ENCODE results near the gene KRTAP4-7.
"Not testable (repeated sequence)": the region's sequence is repeated elsewhere in the genome, so short reads cannot be mapped to it uniquely, and the experiment has no call there.

Gene KRTAP4-7

DNA sequence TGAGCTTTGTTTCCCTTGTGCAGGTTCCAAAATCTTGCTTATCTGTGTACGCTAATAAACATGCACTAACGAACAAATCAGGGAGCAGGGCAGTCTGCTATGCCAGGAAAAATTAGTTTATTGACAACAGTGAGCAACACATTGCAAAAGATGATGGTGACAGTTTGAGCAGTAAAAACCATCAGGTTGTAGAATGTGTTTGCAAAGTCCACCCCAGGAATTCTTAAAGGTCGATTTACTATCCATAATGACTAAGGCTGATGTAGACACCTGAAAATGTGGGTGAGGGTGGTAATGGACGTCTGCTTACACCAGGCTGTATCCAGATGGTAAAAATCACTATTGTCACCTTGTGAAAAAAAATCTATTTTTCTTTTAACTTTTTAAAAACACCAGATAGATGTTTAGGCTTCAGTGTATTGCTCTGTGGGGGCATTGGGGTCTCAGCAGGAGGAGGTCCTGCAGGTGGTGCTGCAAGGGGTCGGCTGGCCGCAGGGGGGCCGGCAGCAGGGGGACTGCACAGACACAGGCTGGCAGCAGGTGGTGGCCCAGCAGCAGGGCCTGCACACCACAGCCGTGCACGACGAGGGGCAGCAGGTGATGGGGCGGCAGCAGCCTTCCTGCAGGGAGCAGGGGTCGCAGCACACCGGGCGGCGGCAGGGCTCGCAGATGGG lies 18.8 kb upstream of the KRTAP4-7 start:
- DNase-seq, result not testable (repeated sequence)

DNA sequence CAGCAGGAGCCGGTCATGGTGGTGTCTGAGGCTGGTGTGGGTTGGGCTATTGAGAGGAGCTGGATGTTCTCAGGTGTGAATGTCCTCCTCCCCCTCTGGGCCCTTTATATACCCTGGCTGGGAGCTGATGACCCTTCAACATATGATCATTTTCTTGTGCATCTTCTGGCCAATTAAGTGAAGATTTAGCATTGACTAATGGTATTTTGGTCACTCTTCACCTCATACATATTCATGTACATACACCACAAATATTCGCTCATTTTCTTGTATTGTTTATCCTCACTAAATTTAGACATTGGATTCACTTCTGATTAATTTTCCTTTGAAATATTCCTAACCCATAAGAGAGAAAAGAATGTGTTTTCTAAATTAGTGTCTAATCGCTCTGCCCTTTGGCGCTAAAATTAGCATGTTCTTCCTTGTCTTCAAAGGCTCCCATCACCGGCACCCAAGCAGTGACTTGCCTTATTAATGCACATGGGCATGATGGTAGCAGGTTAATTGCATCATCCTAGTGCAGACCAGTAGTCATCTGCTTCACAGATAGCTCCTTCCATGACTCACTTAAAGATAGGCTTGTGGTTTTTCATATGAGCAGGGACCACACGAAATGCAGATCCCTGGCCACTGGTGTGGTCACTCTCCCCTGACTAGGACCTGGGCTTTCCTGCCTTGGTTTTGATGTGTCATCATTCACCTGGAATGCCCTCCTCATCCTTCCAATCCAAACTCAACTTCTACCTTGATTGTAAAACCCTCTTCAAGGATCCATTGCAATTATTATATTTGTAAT lies 17.9 kb upstream of the KRTAP4-7 start, which contains the start of gene KRTAP2-4:
Gene KRTAP2-4, minus strand, starts transcription at position 51 of the 796 bp plus-strand sequence. Its CDS starts 34 bp downstream, at position 17.
- no peak for DNase-seq

DNA sequence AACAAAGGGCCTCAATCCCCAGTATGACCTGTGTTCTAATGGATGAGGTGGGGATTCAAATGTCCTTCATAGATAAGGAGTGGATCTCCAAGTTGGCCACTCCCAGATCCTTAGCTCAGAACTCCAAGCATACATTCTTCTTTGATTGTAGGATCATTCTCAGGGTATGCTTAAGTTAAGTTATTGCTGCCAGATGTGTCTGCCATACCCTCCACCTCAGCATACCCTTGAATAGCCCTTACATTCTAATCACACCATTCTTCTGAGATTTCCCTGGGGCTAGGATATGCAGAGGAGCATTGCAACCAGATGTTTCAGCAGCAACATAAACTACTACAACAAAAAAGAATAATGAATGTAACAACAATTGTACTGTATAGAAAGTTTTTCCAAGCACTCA lies 16.7 kb upstream of the KRTAP4-7 start:
- DNase-seq, result no peak

DNA sequence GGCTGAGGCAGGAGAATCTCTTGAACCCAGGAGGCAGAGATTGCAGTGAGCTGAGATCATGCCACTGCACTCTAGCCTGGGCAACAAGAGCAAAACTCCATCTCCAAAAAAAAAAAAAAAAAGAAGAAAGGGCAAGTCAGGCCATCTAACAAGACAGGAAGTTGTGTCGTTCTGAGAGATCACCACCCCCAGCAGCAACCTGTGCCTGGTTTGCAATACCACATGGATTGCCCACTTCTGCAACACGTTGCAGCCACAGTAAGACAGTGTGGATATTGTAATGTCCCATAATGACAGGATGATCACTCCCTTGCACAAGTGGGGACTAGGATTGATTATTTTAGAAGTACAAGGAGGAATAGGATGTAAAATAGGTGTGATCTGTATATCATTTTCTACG lies 14.9 kb upstream of the KRTAP4-7 start:
- no peak for DNase-seq

DNA sequence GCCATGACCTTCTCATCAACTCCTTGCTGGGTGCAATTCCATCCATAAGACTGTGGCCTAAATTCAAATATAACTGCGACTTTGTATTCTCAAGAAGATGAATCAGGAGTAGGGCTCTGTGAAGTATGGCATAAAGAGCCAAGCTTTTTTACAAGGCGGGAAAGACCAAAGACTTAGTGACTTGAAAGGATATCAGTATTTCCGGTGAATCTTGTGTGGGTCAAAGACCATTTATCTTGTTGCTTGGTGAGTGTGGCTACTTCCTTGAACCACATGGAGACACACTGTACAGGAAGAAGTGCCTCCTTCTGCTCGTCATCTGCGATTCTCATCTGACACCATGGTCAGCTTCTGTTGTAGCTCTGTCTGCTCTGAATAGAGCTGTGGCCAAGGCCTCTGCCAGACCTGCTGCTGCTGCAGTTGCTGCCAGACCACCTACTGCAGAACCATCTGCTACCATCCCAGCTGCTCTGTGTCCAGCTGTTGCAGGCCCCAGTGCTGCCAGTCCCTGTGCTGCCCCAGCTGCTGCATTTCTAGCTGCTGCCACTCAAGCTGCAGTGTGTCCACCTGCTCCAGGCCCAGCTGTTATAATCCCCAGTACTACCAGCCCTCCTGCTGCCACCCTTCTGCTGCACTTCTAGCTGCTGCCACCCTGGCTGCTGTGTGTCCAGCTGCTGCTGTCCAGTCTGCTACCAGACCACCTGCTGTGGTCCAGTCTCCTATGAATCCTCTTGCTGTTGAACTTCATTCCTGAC lies 12.2 kb upstream of the KRTAP4-7 start:
- DNase-seq, result no peak

DNA sequence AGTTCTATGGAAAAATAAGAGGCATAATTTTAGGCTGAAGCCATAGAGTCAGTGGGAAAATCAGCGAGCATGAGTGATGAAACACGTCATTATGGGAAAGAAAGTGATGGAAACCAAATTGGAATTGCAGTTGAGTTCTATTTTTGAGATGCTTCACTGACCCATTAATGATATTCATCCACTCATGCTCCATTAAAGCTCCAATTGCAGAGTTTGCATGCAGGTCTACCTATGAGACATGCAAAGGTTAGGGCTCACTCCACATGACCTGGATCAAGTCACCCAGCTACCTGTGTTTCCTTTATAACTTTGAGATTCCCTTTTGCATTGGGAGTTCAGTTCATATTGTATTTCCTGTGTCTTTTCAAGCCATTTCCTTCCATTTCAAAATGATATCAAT lies 10.3 kb upstream of the KRTAP4-7 start:
- no peak for DNase-seq

DNA sequence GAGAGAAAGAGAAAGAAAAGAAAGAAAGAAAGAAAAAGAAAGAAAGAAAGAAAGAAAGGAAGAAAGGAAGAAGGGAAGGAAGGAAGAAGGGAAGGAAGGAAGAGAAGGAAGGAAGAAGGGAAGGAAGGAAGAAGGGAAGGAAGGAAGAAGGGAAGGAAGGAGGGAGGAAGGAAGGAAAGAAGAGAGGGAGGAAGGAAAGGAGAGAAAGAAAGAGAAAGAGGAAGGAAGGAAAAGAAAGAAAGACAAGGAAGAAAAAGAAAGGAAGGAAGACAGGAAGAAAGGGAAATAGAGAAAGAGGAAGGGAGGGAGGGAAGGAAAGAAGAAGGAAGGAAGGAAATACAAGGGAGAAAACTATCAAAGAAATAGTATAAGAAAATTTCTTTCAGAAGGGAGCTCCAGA lies 7.2 kb upstream of the KRTAP4-7 start:
- no peak for DNase-seq

DNA sequence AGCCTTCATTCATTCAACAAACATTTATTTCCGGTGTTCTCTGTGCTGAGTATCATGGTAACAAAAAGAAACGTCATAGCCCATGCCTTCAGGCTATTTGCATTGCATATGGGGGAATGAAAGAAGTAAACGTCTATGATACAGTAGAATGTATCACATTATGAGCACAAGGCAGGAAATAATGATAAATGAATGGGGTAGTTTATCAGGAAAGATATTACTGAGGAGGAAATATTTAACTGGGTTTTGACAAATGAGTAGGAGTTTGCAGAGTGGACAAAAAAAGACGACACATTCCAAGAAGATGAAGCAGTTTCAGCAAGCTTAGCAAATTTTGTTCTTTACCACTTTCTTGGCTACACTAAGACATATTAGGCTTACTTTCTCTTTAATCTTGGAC lies 1.3 kb upstream of the KRTAP4-7 start:
- no peak for DNase-seq

DNA sequence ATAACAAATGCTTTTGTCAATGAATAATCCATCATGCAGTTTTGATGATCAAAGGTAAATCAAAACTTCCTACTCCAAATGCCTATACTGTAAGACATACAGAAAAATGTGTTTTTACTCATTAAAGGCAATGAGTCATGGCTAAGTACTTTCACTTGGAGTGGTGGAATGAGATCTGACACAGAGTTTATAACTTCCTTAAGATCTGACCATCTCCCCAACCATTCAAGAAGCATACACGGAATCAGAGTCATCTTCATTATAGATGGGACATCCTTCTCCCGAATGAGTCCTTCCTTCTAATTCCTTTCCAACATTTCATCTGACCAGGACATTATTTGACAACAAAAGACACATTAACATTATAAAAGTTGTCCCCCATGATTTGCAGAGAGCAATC lies 523 bp upstream of the KRTAP4-7 start:
- DNase-seq, result not testable (repeated sequence)

DNA sequence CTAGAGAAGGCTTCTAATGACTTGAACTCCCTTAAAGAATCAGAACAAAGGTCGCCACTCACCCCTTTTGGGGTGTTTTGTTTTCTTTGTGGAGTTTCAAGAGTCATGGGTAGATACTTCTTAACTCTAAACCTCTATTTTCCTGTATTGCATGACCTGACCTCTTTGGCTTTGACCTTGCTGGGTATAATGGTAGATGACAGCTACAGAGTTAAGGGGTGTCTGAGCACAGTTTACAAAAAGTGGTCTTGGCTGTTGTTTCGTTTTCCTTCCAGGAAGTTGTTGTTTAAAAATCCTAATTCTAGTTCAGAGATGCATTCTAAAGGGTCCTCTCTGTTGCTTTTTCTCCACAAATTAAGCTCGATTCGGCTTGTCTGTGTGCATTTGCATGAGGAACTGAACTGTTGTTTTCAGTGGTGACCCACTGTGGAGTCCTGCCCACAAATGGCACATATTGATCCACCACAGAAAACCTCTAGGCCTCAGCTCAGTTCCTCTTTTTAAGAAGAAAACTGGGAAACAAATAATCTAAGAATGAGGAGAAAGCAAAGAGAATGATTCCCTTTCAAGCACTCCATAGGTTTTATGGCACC lies 4.9 kb downstream of the KRTAP4-7 start:
- DNase-seq, result not testable (repeated sequence)

DNA sequence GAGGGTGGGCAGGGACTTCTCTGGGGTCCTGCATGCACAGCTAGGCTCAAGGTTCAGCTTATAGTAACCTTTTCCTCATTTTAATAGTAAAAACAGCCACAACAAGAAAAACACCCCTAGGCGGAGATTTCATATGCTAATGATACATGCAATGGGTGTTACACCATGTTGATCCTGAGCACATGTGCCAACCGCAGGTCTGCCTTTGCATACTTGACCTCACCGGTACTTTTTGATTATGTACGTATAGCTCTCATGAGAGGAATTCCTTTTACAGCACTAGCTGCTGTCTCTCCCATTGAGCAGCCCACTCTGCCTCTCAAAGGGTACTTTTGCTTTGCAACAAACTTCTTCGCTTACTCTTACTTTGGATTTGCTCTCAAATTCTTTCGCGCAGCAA lies 12.1 kb downstream of the KRTAP4-7 start:
- no peak for DNase-seq

DNA sequence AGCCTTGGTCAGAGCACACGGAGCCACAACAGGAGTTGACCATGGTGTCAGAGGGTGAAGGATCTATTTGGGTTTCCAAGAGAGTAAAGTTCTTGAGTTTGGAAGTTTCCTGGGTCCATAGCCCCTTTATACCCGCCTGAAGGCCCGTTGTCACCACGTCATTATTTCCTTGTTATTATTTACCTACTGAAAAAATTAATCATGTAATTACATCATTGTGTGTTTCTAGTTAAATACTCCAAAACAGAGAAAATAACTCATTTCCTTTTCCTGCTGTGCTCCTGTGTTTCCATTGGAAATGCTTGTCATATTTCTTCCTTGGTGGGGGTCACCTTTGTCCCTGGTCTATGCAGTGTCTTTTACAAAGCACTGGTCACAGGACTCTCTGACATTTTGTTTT lies 14.1 kb downstream of the KRTAP4-7 start, which contains the start of gene KRTAP4-8:
Gene KRTAP4-8, minus strand, starts transcription at position 101 of the 400 bp plus-strand sequence. Its CDS starts 58 bp downstream, at position 43.
- DNase-seq, result no peak

DNA sequence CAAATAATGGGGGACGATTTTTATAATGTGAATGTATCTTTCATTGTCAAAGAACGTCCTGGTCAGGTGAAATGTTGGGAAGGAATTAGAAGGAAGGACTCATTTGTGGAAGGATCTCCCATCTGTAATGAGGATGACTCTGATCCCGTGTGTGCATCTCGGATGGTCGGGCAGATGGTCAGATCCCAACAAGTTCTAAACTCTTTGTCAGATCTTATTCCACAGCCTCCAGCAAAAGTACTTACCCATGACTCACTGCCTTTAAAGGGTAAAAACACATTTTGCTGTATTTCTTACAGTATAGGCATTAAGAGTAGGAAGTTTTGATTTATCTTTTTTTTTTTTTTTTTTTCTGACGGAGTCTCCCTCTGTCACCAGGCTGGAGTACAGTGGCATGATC lies 14.5 kb downstream of the KRTAP4-7 start:
- DNase-seq, result no peak

DNA sequence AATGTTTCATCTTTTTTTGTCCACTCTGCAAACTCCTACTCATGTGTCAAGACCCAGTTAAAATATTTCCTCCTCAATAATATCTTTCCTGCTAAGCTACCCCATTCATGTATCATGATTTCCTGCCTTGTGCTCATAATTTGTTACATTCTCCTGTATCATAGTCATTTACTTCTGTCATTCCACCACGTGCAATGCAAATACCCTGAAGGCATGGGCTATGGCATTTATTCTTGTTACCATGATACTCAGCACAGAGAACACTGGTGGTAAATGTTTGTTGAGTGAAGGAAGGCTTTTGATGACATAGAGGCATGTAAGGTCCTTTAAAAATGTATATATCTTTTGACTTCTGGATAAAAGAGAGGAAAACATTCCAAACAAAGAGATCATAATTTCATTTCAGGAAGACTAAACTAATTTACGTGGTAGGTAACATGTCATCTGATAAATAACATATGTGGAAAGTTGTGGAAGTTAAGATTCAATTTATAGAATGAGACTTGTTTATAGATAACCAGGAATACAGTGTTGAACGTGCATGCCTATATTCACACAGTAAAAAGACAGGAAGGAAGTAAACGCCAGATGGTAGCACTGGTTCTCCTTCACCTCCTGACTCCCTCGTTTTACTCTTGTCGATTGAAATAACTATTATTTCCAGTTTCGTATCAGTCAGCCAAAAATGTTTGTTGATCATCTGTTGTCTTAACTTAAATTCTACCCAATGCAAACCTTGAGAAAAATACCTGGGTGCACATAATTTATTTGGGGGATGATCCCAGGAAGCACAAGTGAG lies 15.9 kb downstream of the KRTAP4-7 start:
- not testable (repeated sequence) for DNase-seq

DNA sequence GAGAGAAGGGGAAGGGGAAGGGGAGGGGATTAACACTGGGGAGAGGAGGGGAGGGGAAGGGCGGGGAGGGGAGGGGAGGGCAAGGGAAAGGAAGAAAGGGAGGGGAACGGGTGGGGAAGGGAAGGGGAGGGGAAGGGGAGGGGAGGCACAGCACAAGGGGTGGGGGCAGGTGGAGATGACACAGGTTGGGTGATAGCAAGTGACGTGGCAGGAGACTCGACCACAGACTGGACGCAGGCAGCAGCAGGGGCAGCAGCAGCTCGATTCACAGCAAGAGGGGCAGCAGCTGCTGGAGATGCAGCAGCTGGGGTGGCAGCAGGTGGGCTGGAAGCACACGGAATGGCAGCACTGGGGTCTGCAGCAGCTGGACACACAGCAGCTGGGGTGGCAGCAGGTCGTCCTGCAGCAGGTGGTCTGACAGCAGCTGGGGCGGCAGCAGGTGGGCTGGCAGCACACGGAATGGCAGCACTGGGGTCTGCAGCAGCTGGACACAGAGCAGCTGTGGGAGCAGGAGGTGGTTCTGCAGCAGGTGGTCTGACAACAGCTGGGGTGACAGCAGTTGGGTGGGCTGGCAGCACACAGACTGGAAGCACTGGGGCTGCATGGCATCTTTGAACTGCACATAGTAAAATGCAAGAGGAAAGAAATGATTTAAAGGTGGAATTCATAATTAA lies 17.8 kb downstream of the KRTAP4-7 start, which contains the start of gene KRTAP4-16:
Gene KRTAP4-16, minus strand, starts transcription at position 624 of the 674 bp plus-strand sequence. Its CDS starts 0 bp downstream, at position 624.
- no peak for DNase-seq

DNA sequence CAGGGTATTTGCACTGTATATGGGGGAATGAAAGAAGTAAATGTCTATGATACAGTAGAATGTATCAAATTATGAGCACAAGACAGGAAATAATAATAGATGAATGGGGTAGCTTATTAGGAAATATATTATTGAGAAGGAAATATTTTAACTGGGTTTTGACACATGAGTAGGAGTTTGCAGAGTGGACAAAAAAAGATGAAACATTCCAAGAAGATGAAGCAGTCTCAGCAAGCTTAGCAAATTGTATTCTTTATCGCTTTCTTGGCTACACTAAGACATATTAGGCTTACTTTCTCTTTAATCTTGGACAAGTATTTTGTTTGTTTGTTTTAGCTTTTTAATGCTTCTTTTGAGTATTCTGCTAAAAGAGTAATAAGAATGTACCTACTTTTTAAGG lies 19.9 kb downstream of the KRTAP4-7 start:
- DNase-seq, result no peak

DNA sequence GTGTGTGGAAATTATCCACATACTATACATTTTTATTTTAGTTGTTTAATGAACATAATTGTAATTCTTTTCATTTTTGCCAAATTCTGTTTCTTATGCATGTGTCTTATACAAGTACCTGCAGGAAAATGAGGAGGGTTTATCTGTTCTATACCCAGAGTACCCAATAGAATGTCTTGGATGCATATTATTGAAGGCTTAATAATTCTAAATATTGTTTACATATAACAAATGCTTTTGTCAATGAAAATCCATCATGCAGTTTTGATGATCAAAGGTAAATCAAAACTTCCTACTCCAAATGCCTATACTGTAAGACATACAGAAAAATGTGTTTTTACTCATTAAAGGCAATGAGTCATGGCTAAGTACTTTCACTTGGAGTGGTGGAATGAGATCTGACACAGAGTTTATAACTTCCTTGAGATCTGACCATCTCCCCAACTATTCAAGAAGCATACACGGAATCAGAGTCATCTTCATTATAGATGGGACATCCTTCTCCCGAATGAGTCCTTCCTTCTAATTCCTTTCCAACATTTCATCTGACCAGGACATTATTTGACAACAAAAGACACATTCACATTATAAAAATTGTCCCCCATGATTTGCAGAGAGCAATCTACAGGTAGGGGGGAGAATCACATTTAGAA lies 20.6 kb downstream of the KRTAP4-7 start:
- not testable (repeated sequence) for DNase-seq

DNA sequence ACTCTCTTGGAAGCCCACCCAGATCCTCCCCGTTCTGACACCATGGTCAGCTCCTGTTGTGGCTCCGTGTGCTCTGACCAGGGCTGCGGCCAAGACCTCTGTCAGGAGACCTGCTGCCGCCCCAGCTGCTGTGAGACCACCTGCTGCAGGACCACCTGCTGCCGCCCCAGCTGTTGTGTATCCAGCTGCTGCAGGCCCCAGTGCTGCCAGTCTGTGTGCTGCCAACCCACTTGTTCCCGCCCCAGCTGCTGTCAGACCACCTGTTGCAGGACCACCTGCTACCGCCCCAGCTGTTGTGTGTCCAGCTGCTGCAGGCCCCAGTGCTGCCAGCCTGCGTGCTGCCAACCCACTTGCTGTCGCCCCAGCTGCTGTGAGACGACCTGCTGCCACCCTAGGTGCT lies 21.4 kb downstream of the KRTAP4-7 start, which contains the start of gene KRTAP4-9:
Gene KRTAP4-9, plus strand, starts transcription at position 43 of the 400 bp plus-strand sequence. Its CDS starts 0 bp downstream, at position 43.
- DNase-seq, result not testable (repeated sequence)

DNA sequence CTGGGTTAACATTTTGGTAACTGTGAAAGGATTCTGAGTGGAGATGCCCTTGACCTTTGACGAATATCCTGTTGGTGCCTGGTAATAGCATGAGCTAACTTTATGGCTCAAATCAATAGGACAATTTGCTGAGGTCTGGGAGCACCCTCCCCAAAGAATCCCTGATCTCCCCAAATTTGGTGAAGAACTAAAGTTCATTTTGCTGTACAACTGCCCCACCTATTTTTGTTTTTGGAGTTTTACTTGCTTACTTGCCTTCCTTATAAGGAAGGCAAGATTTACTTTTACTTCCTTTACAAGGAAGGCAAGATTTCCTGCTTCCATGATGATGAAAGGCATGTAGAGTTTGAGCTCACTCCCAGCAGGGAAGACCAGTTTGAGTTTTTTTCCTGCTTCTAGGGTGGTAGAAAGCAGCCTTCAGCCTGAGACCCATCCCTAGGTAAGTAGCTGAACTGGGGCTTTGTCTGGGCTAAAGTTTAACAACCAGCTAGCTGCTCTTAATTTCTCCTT lies 24.0 kb downstream of the KRTAP4-7 start:
- DNase-seq, result no peak

Measured in anterior cingulate cortex (tissue), 58 donors.